ENCODE data around the gene FMO3. TPM values are rescaled to one million over a fixed set of nuclear protein-coding genes. Genes with fewer than 3 reads are reported as not detected.

Gene FMO3
- total and polyA plus RNA-seq, 11 donors, result 0.58 to 2.7 (median 1.5) TPM

DNA sequence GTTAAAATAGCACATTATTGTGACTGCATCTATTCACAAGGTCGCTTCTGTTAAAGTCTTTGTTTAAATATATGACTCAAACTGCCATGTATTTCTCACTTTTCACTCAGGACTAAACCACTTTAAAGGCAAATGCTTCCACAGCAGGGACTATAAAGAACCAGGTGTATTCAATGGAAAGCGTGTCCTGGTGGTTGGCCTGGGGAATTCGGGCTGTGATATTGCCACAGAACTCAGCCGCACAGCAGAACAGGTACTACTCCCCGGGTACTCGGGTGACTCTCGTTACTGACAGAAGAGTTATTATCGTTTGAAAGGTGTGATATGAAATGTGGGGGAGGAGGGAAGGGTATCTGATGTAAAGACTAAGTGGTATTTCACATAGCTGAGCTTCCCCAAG is 17.3 kb downstream of the FMO3 start:
- H3K4me3 ChIP-seq, result no peak overlapping the region
- peak overlapping the region in 4 of 12 donors; percentile 16 to 63 (median 26) for H3K27ac ChIP-seq
- DNase-seq (no peak), ATAC-seq (no peak)
- peaks cover 0 to 33% (median 5%) of the 10 kb centered on the region in 12 donors for H3K4me1 ChIP-seq
- WGBS, 4 donors, result 86 to 90% (median 88%) methylated on average over 8 of the region's 8 CpGs
- no peaks in the 10 kb centered on the region for H3K9me3 ChIP-seq
- TF ChIP-seq, protein P1, sequence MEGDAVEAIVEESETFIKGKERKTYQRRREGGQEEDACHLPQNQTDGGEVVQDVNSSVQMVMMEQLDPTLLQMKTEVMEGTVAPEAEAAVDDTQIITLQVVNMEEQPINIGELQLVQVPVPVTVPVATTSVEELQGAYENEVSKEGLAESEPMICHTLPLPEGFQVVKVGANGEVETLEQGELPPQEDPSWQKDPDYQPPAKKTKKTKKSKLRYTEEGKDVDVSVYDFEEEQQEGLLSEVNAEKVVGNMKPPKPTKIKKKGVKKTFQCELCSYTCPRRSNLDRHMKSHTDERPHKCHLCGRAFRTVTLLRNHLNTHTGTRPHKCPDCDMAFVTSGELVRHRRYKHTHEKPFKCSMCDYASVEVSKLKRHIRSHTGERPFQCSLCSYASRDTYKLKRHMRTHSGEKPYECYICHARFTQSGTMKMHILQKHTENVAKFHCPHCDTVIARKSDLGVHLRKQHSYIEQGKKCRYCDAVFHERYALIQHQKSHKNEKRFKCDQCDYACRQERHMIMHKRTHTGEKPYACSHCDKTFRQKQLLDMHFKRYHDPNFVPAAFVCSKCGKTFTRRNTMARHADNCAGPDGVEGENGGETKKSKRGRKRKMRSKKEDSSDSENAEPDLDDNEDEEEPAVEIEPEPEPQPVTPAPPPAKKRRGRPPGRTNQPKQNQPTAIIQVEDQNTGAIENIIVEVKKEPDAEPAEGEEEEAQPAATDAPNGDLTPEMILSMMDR (IDR thresholded peaks at IDR 0.05), result no peak
- TF ChIP-seq POLR2A (IDR thresholded peaks at IDR 0.05), result no peak
- no peaks in the 10 kb centered on the region for H3K27me3 ChIP-seq
- intact Hi-C loops (cut with DNase I), result loop anchor here in 3 of 10 donors (5.0 kb wide), 3 partner anchors 34 to 79 kb away; partner anchors contain the start of gene FMO2 (in 1 of the 3)
- no peaks in the 10 kb centered on the region for H3K36me3 ChIP-seq

DNA sequence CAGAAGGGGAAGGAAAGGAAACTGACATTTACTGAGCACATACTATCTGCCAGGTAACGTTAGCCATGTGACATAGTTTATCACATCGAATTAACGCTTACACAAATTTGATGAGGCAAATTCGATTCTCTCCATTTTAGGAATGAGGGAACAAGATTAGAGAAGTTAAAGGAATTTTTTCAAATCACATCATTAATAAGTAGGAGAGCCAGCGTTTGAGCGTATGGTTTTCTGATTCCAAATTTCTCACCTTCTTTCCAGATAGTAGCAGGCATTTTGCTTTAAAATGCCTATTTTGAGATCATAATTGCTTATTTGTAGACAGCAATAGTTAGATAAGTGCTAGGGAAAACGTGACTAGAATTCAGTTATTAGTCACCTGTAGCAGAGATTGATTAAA is 19.3 kb downstream of the FMO3 start:
- ATAC-seq (no peak), DNase-seq (no peak)
- Histone ChIP-seq H3K4me3 (no peak overlapping the region), H3K27me3 (no peaks in the 10 kb centered on the region), H3K36me3 (no peaks in the 10 kb centered on the region), H3K9me3 (no peaks in the 10 kb centered on the region), H3K27ac (peak overlapping the region in 11 of 12 donors; percentile 19 to 80 (median 58)), H3K4me1 (peaks cover 0 to 33% (median 5%) of the 10 kb centered on the region in 12 donors)
- TF ChIP-seq POLR2A (IDR thresholded peaks at IDR 0.05), result no peak
- TF ChIP-seq, protein P1 (IDR thresholded peaks at IDR 0.05), result no peak
- intact Hi-C loops (cut with DNase I), result loop anchor here in 4 of 10 donors (2.0 to 5.0 kb wide), 4 partner anchors 31 to 77 kb away; partner anchors contain the start of gene FMO2 (in 1 of the 4)
- WGBS, 4 donors, result 81 to 90% (median 85%) methylated on average over 7 of the region's 7 CpGs

DNA sequence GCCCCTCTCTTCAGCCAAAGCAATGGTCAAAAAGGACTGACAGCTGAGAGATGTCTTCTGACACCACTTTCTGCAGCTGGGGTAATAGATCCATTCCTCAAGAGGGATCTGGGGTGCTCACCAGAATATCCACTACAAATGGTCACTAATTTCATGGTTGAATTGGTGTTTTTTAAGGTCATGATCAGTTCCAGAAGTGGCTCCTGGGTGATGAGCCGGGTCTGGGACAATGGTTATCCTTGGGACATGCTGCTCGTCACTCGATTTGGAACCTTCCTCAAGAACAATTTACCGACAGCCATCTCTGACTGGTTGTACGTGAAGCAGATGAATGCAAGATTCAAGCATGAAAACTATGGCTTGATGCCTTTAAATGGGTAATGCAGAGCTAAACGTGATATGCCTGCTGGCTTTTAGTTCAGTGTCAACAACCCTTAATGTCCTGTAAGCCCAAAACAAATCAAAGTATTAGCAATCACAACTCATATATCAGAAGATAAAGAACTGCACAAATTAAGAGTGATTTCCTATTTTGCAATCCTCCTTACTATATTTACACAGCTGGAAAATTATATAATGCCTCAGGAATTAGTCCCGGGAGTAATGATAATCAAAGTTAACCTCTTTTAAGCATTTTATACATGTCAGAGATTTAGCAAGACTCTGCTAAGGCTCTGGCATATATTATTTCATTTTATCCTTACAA is 20.1 kb downstream of the FMO3 start:
- Histone ChIP-seq H3K4me1 (peaks cover 0 to 37% (median 5%) of the 10 kb centered on the region in 12 donors), H3K27ac (peak overlapping the region; percentile 9 to 80 (median 56)), H3K9me3 (no peaks in the 10 kb centered on the region), H3K4me3 (no peak overlapping the region), H3K36me3 (no peaks in the 10 kb centered on the region), H3K27me3 (no peaks in the 10 kb centered on the region)
- intact Hi-C loops (cut with DNase I), result loop anchor here in 1 of 10 donors (2.0 kb wide), 1 partner anchor 30 kb away; no protein-coding TSS in a partner anchor
- ATAC-seq, result peak in 3 of 4 donors; percentile 53 to 73 (median 58)
- 63 to 66% (median 65%) methylated on average over 7 of the region's 7 CpGs for WGBS, 4 donors
- TF ChIP-seq, protein P1 (IDR thresholded peaks at IDR 0.05), result no peak
- TF ChIP-seq POLR2A (IDR thresholded peaks at IDR 0.05), result no peak
- DNase-seq, result no peak

DNA sequence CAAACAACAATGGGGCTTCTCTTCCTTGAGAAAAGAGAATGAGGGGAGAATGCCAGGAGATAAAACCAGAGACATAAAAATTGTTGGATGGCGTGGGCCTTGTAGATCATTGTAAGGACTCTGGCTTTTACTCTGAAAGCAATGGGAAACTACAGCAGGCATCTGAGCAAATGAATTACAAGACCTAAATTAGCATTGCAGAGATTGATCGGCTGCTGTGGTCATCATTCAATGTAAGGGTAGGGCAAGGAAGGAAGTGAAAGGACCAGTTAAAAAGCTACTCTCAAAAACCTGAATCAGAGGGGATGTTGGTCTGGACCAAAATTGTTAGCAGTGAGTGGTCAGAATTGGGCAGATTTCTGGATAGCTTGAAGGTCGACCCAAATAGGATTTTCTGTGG is 21.4 kb downstream of the FMO3 start:
- H3K4me3 ChIP-seq, result no peak overlapping the region
- peaks cover 0 to 37% (median 5%) of the 10 kb centered on the region in 12 donors for H3K4me1 ChIP-seq
- intact Hi-C loops (cut with DNase I), result no loop called here
- TF ChIP-seq POLR2A (IDR thresholded peaks at IDR 0.05), result no peak
- TF ChIP-seq, protein P1 (IDR thresholded peaks at IDR 0.05), result no peak
- DNase-seq, result no peak
- no peaks in the 10 kb centered on the region for H3K27me3 ChIP-seq
- H3K36me3 ChIP-seq, result no peaks in the 10 kb centered on the region
- WGBS, 4 donors, result 86 to 93% (median 92%) methylated on average over 3 of the region's 3 CpGs
- H3K9me3 ChIP-seq, result no peaks in the 10 kb centered on the region
- ATAC-seq, result no peak
- H3K27ac ChIP-seq, result peak overlapping the region in 7 of 12 donors; percentile 40 to 80 (median 65)
